ENCODE results near the gene GON7. TPM values are rescaled to one million over a fixed set of nuclear protein-coding genes. Genes with fewer than 3 reads are reported as not detected.
"Not testable (repeated sequence)": the region's sequence is repeated elsewhere in the genome, so short reads cannot be mapped to it uniquely, and the experiment has no call there.

The GON7 gene
- total and polyA plus RNA-seq, 2 experiments from 2014 or later: 9.2 to 24.6 TPM

- Histone ChIP-seq H3K36me3 (peaks cover 3% of the 10 kb centered on the region), H3K4me1 (ENCODE audit: low read depth) (peaks cover 10% of the 10 kb centered on the region), H3K27me3 (no peaks in the 10 kb centered on the region), H3K9me3 (ENCODE audit: low read depth) (no peaks in the 10 kb centered on the region), H3K4me3 (peak within 1 kb of the TSS; percentile 51), H3K27ac (peak within 1 kb of the TSS; percentile 94)
- TF ChIP-seq CTCF (IDR thresholded peaks at IDR 0.05; ENCODE audit: low read depth, low read length): peak; percentile 9
- peak; percentile 88 to 92 for DNase-seq (ENCODE audit: low read depth in 1 of 2, low spot score in 1 of 2)
Observed at GRCh38 chr14:93184391-93185348, 22.2 kb downstream of the GON7 start, which contains the start of the genes LYSET and MOAP1. TSS of gene LYSET (plus strand) at chr14:93185317. CDS start at chr14:93185406, 89 bp downstream. TSS of gene MOAP1 (minus strand) at chr14:93184897. CDS start at chr14:93184242, 655 bp downstream.

DNA sequence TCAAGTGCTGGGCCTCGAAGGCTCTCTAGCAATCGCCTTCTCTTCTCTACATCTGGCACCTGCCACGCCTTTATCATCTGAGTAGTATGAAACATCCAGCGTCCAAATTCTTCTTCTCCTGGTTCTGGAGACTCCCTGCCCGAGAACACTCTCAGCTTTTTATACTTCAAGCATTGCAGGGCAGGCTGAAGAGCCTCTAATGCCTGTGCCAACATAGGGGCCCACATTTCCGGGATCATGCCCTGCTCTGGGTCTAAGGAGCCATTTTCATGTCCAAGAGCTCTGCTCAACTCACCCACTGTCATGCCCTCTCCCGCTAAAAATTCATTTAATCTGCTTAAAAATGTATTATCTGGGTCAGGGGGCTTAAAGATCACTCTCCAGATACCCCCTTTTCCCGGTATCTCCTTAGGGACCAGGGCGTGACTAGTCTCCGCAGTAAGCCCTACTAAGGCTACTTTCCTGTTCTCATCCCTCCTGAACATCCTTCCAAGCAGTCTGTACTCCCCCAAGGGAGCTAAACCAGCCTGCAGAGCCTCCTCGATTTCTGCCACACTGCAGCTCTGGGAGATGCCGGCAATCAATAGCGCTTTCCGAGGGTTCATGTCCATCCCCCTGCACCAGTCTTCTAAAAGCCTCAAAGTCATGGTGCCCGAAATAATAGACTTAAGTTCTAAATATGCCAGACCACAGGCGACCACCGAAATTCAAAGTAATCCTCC is 23.1 kb downstream of the GON7 start:
- Histone ChIP-seq H3K9me3 (ENCODE audit: low read depth) (no peaks in the 10 kb centered on the region), H3K4me1 (ENCODE audit: low read depth) (peaks cover 10% of the 10 kb centered on the region), H3K27ac (peak overlapping the region; percentile 94), H3K36me3 (peaks cover 3% of the 10 kb centered on the region), H3K27me3 (no peaks in the 10 kb centered on the region), H3K4me3 (peak overlapping the region; percentile 51)
- DNase-seq (ENCODE audit: low read depth in 1 of 2, low spot score in 1 of 2): no peak
- TF ChIP-seq CTCF (IDR thresholded peaks at IDR 0.05; ENCODE audit: low read depth, low read length): no peak

GRCh38 chr14:93175492-93175891 is 31.4 kb downstream of the GON7 start:
- no peak for DNase-seq (ENCODE audit: low read depth in 1 of 2, low spot score in 1 of 2)
- no peaks in the 10 kb centered on the region for H3K9me3 ChIP-seq (ENCODE audit: low read depth)
- H3K4me3 ChIP-seq: no peak overlapping the region
- H3K27me3 ChIP-seq: no peaks in the 10 kb centered on the region
- no peaks in the 10 kb centered on the region for H3K36me3 ChIP-seq
- no peak for TF ChIP-seq CTCF (IDR thresholded peaks at IDR 0.05; ENCODE audit: low read depth, low read length)
- no peaks in the 10 kb centered on the region for H3K4me1 ChIP-seq (ENCODE audit: low read depth)
- no peak overlapping the region for H3K27ac ChIP-seq

GRCh38 chr14:93174731-93175130 is 32.1 kb downstream of the GON7 start:
- H3K27ac ChIP-seq: not testable (repeated sequence)

DNA sequence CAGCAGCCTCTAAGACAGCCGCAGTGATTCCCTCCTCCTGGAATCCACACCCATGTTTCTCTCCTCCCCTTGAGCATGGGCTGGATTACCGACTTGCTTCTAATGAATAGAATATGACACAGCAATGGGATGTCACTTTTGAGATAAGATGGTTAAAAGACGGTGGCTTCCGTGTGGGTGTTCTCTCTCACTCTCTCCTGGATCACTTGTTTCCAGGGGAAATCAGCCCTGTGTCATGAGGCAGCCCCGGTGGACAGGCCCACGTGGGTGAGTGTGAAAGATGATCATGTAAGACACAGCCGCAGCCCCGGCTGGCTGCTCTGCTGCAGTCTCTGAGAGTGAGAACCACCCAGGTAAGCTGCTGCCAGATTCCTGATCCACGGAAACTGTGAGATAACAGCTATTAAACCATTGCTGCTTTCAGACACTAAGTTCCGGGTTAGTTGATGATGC is 32.9 kb downstream of the GON7 start:
- Histone ChIP-seq H3K4me1 (ENCODE audit: low read depth) (no peaks in the 10 kb centered on the region), H3K4me3 (no peak overlapping the region), H3K36me3 (no peaks in the 10 kb centered on the region), H3K9me3 (ENCODE audit: low read depth) (no peaks in the 10 kb centered on the region), H3K27me3 (no peaks in the 10 kb centered on the region), H3K27ac (no peak overlapping the region)
- TF ChIP-seq CTCF (IDR thresholded peaks at IDR 0.05; ENCODE audit: low read depth, low read length): no peak
- DNase-seq (ENCODE audit: low read depth in 1 of 2, low spot score in 1 of 2): peak in 1 of 2 donors; percentile 19

More at GRCh38 chr14:93174731-93175130, 32.1 kb downstream of the GON7 start:
- not testable (repeated sequence) for DNase-seq (ENCODE audit: low read depth in 1 of 2, low spot score in 1 of 2); H3K36me3 ChIP-seq; H3K9me3 ChIP-seq (ENCODE audit: low read depth); H3K27me3 ChIP-seq; H3K4me3 ChIP-seq; H3K4me1 ChIP-seq (ENCODE audit: low read depth)
